Left ventricle myocardium inferior (tissue), 1 donor: Measurements from ENCODE around the gene AR. TPM values are rescaled to one million over a fixed set of nuclear protein-coding genes. Genes with fewer than 3 reads are reported as not detected.
A peak's percentile ranks its signal among the peaks of the same experiment; 100 is the strongest.

ENCODE experiments used
- DNase-seq: peaks from one replicate; pipeline ENCODE4 v3.0.0-alpha.2; 2020
- H3K27ac ChIP-seq: fragments of 200-600 bp; replicated peaks from 2 replicates; pipeline ENCODE4 v1.8.0; 2021
- H3K27me3 ChIP-seq: fragments of 200-600 bp; 2 replicates; pipeline ENCODE4 v1.8.0; 2021; ENCODE audit warnings: low read depth
- H3K36me3 ChIP-seq: fragments of 200-600 bp; 2 replicates; pipeline ENCODE4 v1.8.0; 2021
- H3K4me1 ChIP-seq: fragments of 200-600 bp; 2 replicates; pipeline ENCODE4 v1.8.0; 2021
- H3K4me3 ChIP-seq: fragments of 200-600 bp; 2 replicates; pipeline ENCODE4 v1.8.0; 2021; ENCODE audit warnings: mild to moderate bottlenecking, moderate library complexity
- H3K9me3 ChIP-seq: fragments of 200-600 bp; replicated peaks from 2 replicates; pipeline ENCODE4 v1.8.0; 2021
- intact Hi-C: fragments of 100-400 bp; cut with micrococcal nuclease; formaldehyde crosslinking; loops from one replicate; pipeline ENCODE4 v1.11.0; 2022
- total RNA-seq: library from RNA; stranded (reverse); fragmentation: NEBNext Ultra II Directional; extraction: Animal tissue kit (Norgen Biotek cat#: 25700); gene quantifications from one replicate; pipeline ENCODE4 v1.2.1, GENCODE V29; 2021
- TF ChIP-seq, protein P1 (sequence below): fragments of 200-600 bp; IDR thresholded peaks from 2 replicates; pipeline ENCODE4 v1.8.0; 2021; ENCODE audit warnings: antibody characterized with exemption, mild to moderate bottlenecking, borderline replicate concordance
- donor health status: DM: no; HTN: yes; CAD: no; lungs with severe emphysema.

Gene AR
- total RNA-seq, 1 donor from 2014 or later = 18.4 TPM

GRCh38 chrX:67721321-67721720 lies 177.5 kb downstream of the AR start:
- Histone ChIP-seq H3K36me3 (no peaks in the 10 kb centered on the region), H3K9me3 (no peaks in the 10 kb centered on the region), H3K27me3 (no peaks in the 10 kb centered on the region), H3K27ac (no peak overlapping the region), H3K4me3 (no peak overlapping the region), H3K4me1 (peaks cover 42% of the 10 kb centered on the region)
- DNase-seq = no peak
- TF ChIP-seq, protein P1, sequence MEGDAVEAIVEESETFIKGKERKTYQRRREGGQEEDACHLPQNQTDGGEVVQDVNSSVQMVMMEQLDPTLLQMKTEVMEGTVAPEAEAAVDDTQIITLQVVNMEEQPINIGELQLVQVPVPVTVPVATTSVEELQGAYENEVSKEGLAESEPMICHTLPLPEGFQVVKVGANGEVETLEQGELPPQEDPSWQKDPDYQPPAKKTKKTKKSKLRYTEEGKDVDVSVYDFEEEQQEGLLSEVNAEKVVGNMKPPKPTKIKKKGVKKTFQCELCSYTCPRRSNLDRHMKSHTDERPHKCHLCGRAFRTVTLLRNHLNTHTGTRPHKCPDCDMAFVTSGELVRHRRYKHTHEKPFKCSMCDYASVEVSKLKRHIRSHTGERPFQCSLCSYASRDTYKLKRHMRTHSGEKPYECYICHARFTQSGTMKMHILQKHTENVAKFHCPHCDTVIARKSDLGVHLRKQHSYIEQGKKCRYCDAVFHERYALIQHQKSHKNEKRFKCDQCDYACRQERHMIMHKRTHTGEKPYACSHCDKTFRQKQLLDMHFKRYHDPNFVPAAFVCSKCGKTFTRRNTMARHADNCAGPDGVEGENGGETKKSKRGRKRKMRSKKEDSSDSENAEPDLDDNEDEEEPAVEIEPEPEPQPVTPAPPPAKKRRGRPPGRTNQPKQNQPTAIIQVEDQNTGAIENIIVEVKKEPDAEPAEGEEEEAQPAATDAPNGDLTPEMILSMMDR = no peak
- intact Hi-C loops = no loop called here

DNA sequence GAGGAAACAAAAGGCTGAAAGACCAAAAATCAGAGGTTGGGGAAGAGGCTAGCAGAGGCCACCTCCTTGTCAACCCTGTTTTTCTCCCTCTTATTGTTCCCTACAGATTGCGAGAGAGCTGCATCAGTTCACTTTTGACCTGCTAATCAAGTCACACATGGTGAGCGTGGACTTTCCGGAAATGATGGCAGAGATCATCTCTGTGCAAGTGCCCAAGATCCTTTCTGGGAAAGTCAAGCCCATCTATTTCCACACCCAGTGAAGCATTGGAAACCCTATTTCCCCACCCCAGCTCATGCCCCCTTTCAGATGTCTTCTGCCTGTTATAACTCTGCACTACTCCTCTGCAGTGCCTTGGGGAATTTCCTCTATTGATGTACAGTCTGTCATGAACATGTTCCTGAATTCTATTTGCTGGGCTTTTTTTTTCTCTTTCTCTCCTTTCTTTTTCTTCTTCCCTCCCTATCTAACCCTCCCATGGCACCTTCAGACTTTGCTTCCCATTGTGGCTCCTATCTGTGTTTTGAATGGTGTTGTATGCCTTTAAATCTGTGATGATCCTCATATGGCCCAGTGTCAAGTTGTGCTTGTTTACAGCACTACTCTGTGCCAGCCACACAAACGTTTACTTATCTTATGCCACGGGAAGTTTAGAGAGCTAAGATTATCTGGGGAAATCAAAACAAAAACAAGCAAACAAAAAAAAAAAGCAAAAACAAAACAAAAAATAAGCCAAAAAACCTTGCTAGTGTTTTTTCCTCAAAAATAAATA lies 179.9 kb downstream of the AR start:
- Histone ChIP-seq H3K36me3 (no peaks in the 10 kb centered on the region), H3K4me1 (peaks cover 42% of the 10 kb centered on the region), H3K27ac (no peak overlapping the region), H3K4me3 (no peak overlapping the region), H3K27me3 (no peaks in the 10 kb centered on the region), H3K9me3 (no peaks in the 10 kb centered on the region)
- DNase-seq = no peak
- TF ChIP-seq, protein P1 = no peak
- intact Hi-C loops = no loop called here

DNA sequence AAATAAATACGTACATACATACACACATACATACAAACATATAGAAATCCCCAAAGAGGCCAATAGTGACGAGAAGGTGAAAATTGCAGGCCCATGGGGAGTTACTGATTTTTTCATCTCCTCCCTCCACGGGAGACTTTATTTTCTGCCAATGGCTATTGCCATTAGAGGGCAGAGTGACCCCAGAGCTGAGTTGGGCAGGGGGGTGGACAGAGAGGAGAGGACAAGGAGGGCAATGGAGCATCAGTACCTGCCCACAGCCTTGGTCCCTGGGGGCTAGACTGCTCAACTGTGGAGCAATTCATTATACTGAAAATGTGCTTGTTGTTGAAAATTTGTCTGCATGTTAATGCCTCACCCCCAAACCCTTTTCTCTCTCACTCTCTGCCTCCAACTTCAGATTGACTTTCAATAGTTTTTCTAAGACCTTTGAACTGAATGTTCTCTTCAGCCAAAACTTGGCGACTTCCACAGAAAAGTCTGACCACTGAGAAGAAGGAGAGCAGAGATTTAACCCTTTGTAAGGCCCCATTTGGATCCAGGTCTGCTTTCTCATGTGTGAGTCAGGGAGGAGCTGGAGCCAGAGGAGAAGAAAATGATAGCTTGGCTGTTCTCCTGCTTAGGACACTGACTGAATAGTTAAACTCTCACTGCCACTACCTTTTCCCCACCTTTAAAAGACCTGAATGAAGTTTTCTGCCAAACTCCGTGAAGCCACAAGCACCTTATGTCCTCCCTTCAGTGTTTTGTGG lies 180.7 kb downstream of the AR start:
- peaks cover 38% of the 10 kb centered on the region for H3K4me1 ChIP-seq
- no peaks in the 10 kb centered on the region for H3K9me3 ChIP-seq
- TF ChIP-seq, protein P1 = peak; percentile 42
- H3K36me3 ChIP-seq = no peaks in the 10 kb centered on the region
- no peaks in the 10 kb centered on the region for H3K27me3 ChIP-seq
- intact Hi-C loops = no loop called here
- H3K4me3 ChIP-seq = no peak overlapping the region
- no peak overlapping the region for H3K27ac ChIP-seq
- no peak for DNase-seq

- no peaks in the 10 kb centered on the region for H3K36me3 ChIP-seq
- intact Hi-C loops = no loop called here
- H3K9me3 ChIP-seq = no peaks in the 10 kb centered on the region
- H3K27ac ChIP-seq = no peak overlapping the region
- peaks cover 29% of the 10 kb centered on the region for H3K4me1 ChIP-seq
- no peak overlapping the region for H3K4me3 ChIP-seq
- TF ChIP-seq, protein P1 = no peak
- H3K27me3 ChIP-seq = no peaks in the 10 kb centered on the region
- no peak for DNase-seq
Measured at GRCh38 chrX:67725471-67725870, 181.7 kb downstream of the AR start.

DNA sequence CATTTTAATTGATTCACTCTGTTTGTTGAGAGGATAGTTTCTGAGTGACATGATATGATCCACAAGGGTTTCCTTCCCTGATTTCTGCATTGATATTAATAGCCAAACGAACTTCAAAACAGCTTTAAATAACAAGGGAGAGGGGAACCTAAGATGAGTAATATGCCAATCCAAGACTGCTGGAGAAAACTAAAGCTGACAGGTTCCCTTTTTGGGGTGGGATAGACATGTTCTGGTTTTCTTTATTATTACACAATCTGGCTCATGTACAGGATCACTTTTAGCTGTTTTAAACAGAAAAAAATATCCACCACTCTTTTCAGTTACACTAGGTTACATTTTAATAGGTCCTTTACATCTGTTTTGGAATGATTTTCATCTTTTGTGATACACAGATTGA lies 182.2 kb downstream of the AR start:
- intact Hi-C loops = no loop called here
- Histone ChIP-seq H3K36me3 (no peaks in the 10 kb centered on the region), H3K27ac (no peak overlapping the region), H3K4me1 (peaks cover 25% of the 10 kb centered on the region), H3K9me3 (no peaks in the 10 kb centered on the region), H3K27me3 (no peaks in the 10 kb centered on the region), H3K4me3 (no peak overlapping the region)
- no peak for DNase-seq
- TF ChIP-seq, protein P1 = no peak
